Activated T-helper 1 cell treated with anti-CD3 and anti-CD28 coated beads, Interleukin-12 subunit alpha, Interleukin-12 subunit beta, Interleukin-2, Interleukin-4 antibody, amounts not matched to agents 30 ng/mL and 10 ng/mL and 1 ng/mL, durations not matched to agents 14 hours and 24 hours and 36 hours (primary cell): ENCODE data around the gene DMKN. TPM values are rescaled to one million over a fixed set of nuclear protein-coding genes. Genes with fewer than 3 reads are reported as not detected.
"Not testable (repeated sequence)": the region's sequence is repeated elsewhere in the genome, so short reads cannot be mapped to it uniquely, and the experiment has no call there.

Source experiments
- DNase-seq: peaks from one replicate; pipeline ENCODE4 v3.0.0; 2021; ENCODE audit warnings: low spot score
- H3K27ac Mint-ChIP-seq: one replicate; pipeline ENCODE4 v1.8.0; 2021; ENCODE audit warnings: mild to moderate bottlenecking, mixed read lengths
- H3K27me3 Mint-ChIP-seq: one replicate; pipeline ENCODE4 v1.8.0; 2022; ENCODE audit warnings: mild to moderate bottlenecking, moderate library complexity, mixed read lengths; ENCODE audit not compliant: insufficient read depth
- H3K36me3 Mint-ChIP-seq: one replicate; pipeline ENCODE4 v1.8.0; 2021; ENCODE audit warnings: low read depth, mixed read lengths
- H3K4me1 Mint-ChIP-seq: one replicate; pipeline ENCODE4 v1.8.0; 2021; ENCODE audit warnings: low read depth, mixed read lengths
- H3K4me3 Mint-ChIP-seq: one replicate; pipeline ENCODE4 v1.8.0; 2021; ENCODE audit warnings: mild to moderate bottlenecking, moderate library complexity, mixed read lengths
- H3K9me3 Mint-ChIP-seq: one replicate; pipeline ENCODE4 v1.8.0; 2021; ENCODE audit warnings: mixed read lengths
- intact Hi-C: fragments of 100-400 bp; cut with micrococcal nuclease; formaldehyde crosslinking; loops from one replicate; pipeline ENCODE4 v1.15.1; 2024
- total RNA-seq: library from RNA; stranded (reverse); gene quantifications from 2 replicates; pipeline ENCODE4 v1.2.3, GENCODE V29; 2022

DMKN gene
- total RNA-seq, 1 donor from 2014 or later = not detected

- intact Hi-C loops = no loop called here
- DNase-seq = no peak
- no peaks in the 10 kb centered on the region for H3K4me1 Mint-ChIP-seq
- H3K9me3 Mint-ChIP-seq = no peaks in the 10 kb centered on the region
- H3K27ac Mint-ChIP-seq = no peak overlapping the region
- peaks cover 3% of the 10 kb centered on the region for H3K27me3 Mint-ChIP-seq
- H3K36me3 Mint-ChIP-seq = no peaks in the 10 kb centered on the region
- H3K4me3 Mint-ChIP-seq = no peak overlapping the region
These were observed 39.3 kb downstream of the DMKN start for GRCh38 chr19:35474104-35474503.

GRCh38 chr19:35471946-35472345, 41.5 kb downstream of the DMKN start:
- H3K4me1 Mint-ChIP-seq = peaks cover 4% of the 10 kb centered on the region
- no peak overlapping the region for H3K27ac Mint-ChIP-seq
- intact Hi-C loops = no loop called here
- H3K9me3 Mint-ChIP-seq = no peaks in the 10 kb centered on the region
- no peak overlapping the region for H3K4me3 Mint-ChIP-seq
- no peaks in the 10 kb centered on the region for H3K36me3 Mint-ChIP-seq
- no peak for DNase-seq
- H3K27me3 Mint-ChIP-seq = peaks cover 7% of the 10 kb centered on the region

GRCh38 chr19:35471075-35471474, 42.4 kb downstream of the DMKN start:
- H3K27me3 Mint-ChIP-seq, intact Hi-C loops, H3K4me3 Mint-ChIP-seq, H3K9me3 Mint-ChIP-seq, DNase-seq, H3K4me1 Mint-ChIP-seq, H3K36me3 Mint-ChIP-seq, H3K27ac Mint-ChIP-seq: not testable (repeated sequence)

DNA sequence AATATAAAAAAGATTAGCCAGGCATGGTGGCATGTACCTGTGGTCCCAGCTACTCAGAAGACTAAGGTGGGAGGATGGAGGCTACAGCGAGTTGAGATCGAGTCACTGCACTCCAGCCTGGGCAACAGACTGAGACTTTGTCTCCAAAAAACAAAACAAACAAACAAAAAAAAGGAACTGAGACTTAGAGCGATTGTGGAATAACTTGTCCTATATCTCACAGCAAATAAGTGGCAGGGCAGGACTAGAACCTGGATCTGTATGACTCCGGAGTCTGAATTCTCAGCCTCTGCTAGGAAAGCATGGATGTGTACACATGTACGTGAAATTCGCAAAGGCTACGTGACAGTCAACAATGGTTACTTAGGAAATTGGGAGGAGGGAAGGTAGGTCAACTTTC, 43.3 kb downstream of the DMKN start:
- Mint-ChIP-seq H3K27me3 (peaks cover 7% of the 10 kb centered on the region), H3K27ac (no peak overlapping the region), H3K36me3 (no peaks in the 10 kb centered on the region), H3K4me1 (peaks cover 9% of the 10 kb centered on the region), H3K9me3 (no peaks in the 10 kb centered on the region), H3K4me3 (no peak overlapping the region)
- intact Hi-C loops = no loop called here
- no peak for DNase-seq

DNA sequence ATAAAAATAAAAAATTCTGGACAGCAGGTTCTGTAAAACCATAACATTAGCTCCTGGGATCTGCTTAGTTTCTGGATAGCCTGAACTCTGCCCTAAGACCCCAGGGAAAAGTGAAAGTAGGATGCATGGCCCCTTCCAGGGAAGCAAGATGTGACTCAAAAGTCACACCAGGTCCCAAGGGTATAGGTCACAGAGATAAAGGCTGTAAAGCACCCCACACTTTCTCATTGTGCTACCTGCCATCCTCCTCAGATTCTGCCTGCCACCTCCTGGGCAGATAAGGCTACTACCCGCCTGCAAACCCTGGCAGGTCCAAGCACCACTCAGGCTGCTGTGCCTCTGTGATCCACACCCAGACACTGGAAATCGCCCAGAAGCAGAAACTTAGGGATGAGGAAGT, 44.8 kb downstream of the DMKN start:
- Mint-ChIP-seq H3K9me3 (no peaks in the 10 kb centered on the region), H3K4me3 (no peak overlapping the region), H3K36me3 (no peaks in the 10 kb centered on the region), H3K4me1 (peaks cover 15% of the 10 kb centered on the region), H3K27ac (no peak overlapping the region), H3K27me3 (peaks cover 11% of the 10 kb centered on the region)
- peak; percentile 47 for DNase-seq
- intact Hi-C loops = loop anchor here (1.0 to 10.0 kb wide), 6 partner anchors 18 to 204 kb away; partner anchors contain the start of gene USF2

DNA sequence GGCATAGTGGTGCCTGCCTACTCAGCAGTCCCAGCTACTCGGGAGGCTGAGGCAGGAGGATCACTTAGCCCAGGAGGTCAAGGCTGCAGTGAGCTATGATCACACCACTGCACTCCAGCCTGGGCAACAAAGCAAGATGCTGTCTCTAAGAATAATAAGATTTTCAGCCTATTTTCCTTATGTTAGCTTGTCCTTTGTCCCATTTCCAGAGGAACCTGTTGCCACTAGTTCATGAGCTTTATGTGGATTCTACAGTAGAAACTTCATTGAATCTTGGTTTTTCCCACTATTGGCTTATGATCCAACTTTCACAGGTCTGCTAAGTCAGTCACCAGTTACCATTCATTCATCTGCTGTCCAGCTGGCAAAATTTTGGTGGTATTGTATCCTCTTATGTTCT, 47.2 kb downstream of the DMKN start:
- no peak overlapping the region for H3K4me3 Mint-ChIP-seq
- no peaks in the 10 kb centered on the region for H3K36me3 Mint-ChIP-seq
- no peak overlapping the region for H3K27ac Mint-ChIP-seq
- peaks cover 31% of the 10 kb centered on the region for H3K4me1 Mint-ChIP-seq
- H3K9me3 Mint-ChIP-seq = no peaks in the 10 kb centered on the region
- no peak for DNase-seq
- peaks cover 11% of the 10 kb centered on the region for H3K27me3 Mint-ChIP-seq
- intact Hi-C loops = loop anchor here (5.0 to 10.0 kb wide), 3 partner anchors 44 to 201 kb away; partner anchors contain the start of gene USF2

DNA sequence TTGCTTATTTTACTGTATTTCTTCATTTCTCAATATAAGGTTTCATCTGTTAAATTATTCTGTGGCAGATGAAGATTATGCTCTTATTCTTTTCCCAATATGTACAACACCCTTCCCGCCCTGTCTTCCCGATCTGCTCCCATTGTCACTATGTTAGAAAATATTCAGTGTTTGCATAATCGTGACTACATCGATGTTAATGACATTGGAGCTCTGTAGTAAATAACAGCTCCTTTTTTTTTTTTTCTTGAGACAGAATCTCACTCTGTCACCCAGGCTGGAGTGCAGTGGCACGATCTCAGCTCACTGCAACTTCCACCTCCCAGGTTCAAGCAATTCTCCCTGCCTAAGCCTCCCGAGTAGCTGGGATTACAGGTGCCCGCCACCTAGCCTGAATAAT, 50.5 kb downstream of the DMKN start:
- not testable (repeated sequence) for H3K27me3 Mint-ChIP-seq, H3K36me3 Mint-ChIP-seq, H3K9me3 Mint-ChIP-seq, DNase-seq
- Mint-ChIP-seq H3K4me1 (peaks cover 46% of the 10 kb centered on the region), H3K27ac (peak overlapping the region; percentile 76), H3K4me3 (peak overlapping the region; percentile 61)
- intact Hi-C loops = loop anchor here (1.0 to 10.0 kb wide), 2 partner anchors 12 to 198 kb away; partner anchors contain the start of gene USF2

GRCh38 chr19:35462476-35462953, 50.9 kb downstream of the DMKN start:
- peak overlapping the region; percentile 76 for H3K27ac Mint-ChIP-seq
- H3K36me3 Mint-ChIP-seq = no peaks in the 10 kb centered on the region
- peak; percentile 46 for DNase-seq
- intact Hi-C loops = loop anchor here (1.0 to 10.0 kb wide), 2 partner anchors 11 to 198 kb away; partner anchors contain the start of gene USF2
- peaks cover 47% of the 10 kb centered on the region for H3K4me1 Mint-ChIP-seq
- H3K9me3 Mint-ChIP-seq = no peaks in the 10 kb centered on the region
- H3K4me3 Mint-ChIP-seq = peak overlapping the region; percentile 61
- peaks cover 9% of the 10 kb centered on the region for H3K27me3 Mint-ChIP-seq

- intact Hi-C loops = loop anchor here (1.0 to 10.0 kb wide), 2 partner anchors 10 to 197 kb away; partner anchors contain the start of gene USF2
- not testable (repeated sequence) for DNase-seq, H3K36me3 Mint-ChIP-seq, H3K27ac Mint-ChIP-seq, H3K4me3 Mint-ChIP-seq, H3K27me3 Mint-ChIP-seq, H3K9me3 Mint-ChIP-seq
- peaks cover 55% of the 10 kb centered on the region for H3K4me1 Mint-ChIP-seq
These were observed 51.7 kb downstream of the DMKN start for GRCh38 chr19:35461788-35462187.

DNA sequence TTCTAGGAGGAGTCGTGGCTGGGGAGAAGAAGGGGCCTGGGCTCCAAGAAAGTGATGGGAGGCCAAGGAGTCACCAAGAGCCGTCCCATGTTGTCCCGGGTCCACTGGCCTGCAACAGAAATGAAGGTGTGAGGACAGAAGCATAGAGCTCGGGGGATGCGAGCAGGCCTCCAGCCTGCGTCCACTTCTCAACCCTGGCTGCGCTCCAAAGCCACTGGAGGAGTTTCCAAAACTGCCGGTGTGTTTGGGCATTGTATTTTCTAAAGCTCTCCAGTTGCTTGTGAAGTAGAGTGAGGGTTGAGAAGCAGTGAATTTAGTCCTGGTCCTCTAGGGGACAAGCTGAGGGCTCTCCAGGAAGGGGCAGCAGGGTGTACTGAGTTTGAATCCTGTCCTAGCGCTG, 52.4 kb downstream of the DMKN start:
- Mint-ChIP-seq H3K36me3 (no peaks in the 10 kb centered on the region), H3K27ac (peak overlapping the region; percentile 1), H3K27me3 (peaks cover 7% of the 10 kb centered on the region), H3K9me3 (no peaks in the 10 kb centered on the region), H3K4me3 (no peak overlapping the region), H3K4me1 (peaks cover 55% of the 10 kb centered on the region)
- DNase-seq = no peak
- intact Hi-C loops = loop anchor here (10.0 kb wide), 1 partner anchor 196 kb away; the partner anchor contains the start of gene USF2

GRCh38 chr19:35460608-35461007, 52.8 kb downstream of the DMKN start:
- Mint-ChIP-seq H3K4me3 (no peak overlapping the region), H3K27ac (peak overlapping the region; percentile 1), H3K4me1 (peaks cover 55% of the 10 kb centered on the region), H3K36me3 (no peaks in the 10 kb centered on the region), H3K9me3 (no peaks in the 10 kb centered on the region), H3K27me3 (peaks cover 7% of the 10 kb centered on the region)
- DNase-seq = no peak
- intact Hi-C loops = loop anchor here (10.0 kb wide), 1 partner anchor 196 kb away; the partner anchor contains the start of gene USF2

GRCh38 chr19:35459414-35460082, 53.9 kb downstream of the DMKN start:
- intact Hi-C loops = loop anchor here (10.0 kb wide), 1 partner anchor 195 kb away; the partner anchor contains the start of gene USF2
- DNase-seq = no peak
- H3K36me3 Mint-ChIP-seq = no peaks in the 10 kb centered on the region

DNA sequence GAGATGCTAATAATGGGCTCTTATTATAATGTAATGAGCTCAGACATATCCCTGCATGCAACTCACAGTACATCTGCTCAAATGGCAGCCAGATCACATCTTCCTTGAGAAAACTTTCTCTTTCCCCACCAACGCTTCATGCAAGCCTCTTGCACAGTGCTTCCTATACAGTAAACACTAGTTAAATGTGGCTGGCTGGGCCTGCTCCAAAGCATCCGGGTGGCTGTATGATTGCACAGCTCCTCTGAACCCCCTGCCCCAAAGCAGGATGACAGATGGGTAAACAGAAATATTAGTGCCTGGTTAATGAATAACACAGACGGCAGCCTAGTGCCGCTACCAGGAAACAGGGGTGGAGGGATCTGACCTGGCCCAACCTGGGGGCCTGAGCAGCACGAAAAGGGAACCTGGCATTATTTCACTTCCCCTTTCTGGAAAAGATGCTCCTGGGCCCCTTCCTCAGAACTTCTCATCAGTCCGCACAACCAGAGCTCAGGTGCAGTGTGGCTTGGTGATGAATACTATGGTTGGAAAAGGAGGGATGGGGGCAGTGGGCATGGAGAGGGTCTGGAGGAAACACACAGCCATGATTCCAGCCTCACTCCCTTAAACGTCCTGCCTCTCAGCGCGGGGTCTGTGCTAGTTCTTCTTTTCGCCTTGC, 54.6 kb downstream of the DMKN start:
- Mint-ChIP-seq H3K4me3 (no peak overlapping the region), H3K9me3 (no peaks in the 10 kb centered on the region), H3K36me3 (no peaks in the 10 kb centered on the region), H3K27me3 (peaks cover 7% of the 10 kb centered on the region), H3K4me1 (peaks cover 46% of the 10 kb centered on the region), H3K27ac (no peak overlapping the region)
- no peak for DNase-seq
- intact Hi-C loops = no loop called here

More at GRCh38 chr19:35459414-35460082, 53.9 kb downstream of the DMKN start:
- no peak overlapping the region for H3K4me3 Mint-ChIP-seq
- H3K27ac Mint-ChIP-seq = peak overlapping the region; percentile 20
- no peaks in the 10 kb centered on the region for H3K9me3 Mint-ChIP-seq
- peaks cover 6% of the 10 kb centered on the region for H3K27me3 Mint-ChIP-seq
- peaks cover 50% of the 10 kb centered on the region for H3K4me1 Mint-ChIP-seq
